ENCODE results near the gene PCLO. TPM values are rescaled to one million over a fixed set of nuclear protein-coding genes. Genes with fewer than 3 reads are reported as not detected.

PCLO gene
- polyA plus RNA-seq, 1 donor (not counting 4 experiments of a cell fraction or from before 2014, with no cell fraction given) = 1.8 TPM

DNA sequence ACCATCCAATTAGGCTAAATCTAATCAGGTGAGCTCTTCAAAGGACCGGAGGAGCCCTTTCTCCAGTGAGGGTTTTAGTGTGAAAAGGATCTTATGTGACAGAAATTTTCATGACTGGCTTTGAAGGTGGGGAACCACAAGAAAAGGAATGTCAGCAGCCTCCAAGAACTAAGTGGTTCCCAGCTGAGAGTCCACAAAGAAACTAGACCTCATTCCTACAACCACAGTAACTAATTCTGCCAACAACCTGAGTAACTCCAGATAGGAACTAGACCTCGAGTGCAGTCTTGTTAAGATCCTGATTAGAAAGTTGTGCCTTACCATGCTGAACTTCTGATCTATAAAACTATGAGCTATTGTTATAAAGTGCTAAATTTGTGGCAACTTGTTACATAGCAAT lies 51.3 kb downstream of the PCLO start:
- no peak overlapping the region for H3K9ac ChIP-seq (ENCODE audit: control insufficient read depth, extremely low read depth, insufficient read depth, low read length)
- FAIRE-seq = no peak
- dilution Hi-C loops (cut with MboI; ENCODE audit: extremely low pct_ligation_motif_present, low sequenced_read_pairs) = no loop called here
- no peaks in the 10 kb centered on the region for H3K4me1 ChIP-seq (ENCODE audit: control insufficient read depth, extremely low read depth, insufficient read depth, low read length)
- no peak overlapping the region for H3K4me3 ChIP-seq (ENCODE audit: control insufficient read depth in 2 of 3, extremely low read depth in 1 of 3, insufficient read depth in 2 of 3, low read depth in 1 of 3, low read length in 3 of 3)
- H3K36me3 ChIP-seq (ENCODE audit: control insufficient read depth in 2 of 2, extremely low read depth in 1 of 2, insufficient read depth in 2 of 2, low read length in 2 of 2) = no peaks in the 10 kb centered on the region
- no peaks in the 10 kb centered on the region for H3K27me3 ChIP-seq (ENCODE audit: control insufficient read depth, extremely low read depth, insufficient read depth, low read length)
- no peak overlapping the region for H2AFZ ChIP-seq (ENCODE audit: control insufficient read depth, low read length)
- no peaks in the 10 kb centered on the region for H3K9me3 ChIP-seq (ENCODE audit: control insufficient read depth, low read depth, low read length)
- no peaks in the 10 kb centered on the region for H4K20me1 ChIP-seq (ENCODE audit: control insufficient read depth, extremely low read depth, insufficient read depth, low read length)
- no peak overlapping the region for H3K4me2 ChIP-seq (ENCODE audit: control insufficient read depth, extremely low read depth, insufficient read depth, low read depth, low read length)
- no peak overlapping the region for H3K27ac ChIP-seq (ENCODE audit: control insufficient read depth, insufficient read depth, low read length)
- TF ChIP-seq, protein P1, sequence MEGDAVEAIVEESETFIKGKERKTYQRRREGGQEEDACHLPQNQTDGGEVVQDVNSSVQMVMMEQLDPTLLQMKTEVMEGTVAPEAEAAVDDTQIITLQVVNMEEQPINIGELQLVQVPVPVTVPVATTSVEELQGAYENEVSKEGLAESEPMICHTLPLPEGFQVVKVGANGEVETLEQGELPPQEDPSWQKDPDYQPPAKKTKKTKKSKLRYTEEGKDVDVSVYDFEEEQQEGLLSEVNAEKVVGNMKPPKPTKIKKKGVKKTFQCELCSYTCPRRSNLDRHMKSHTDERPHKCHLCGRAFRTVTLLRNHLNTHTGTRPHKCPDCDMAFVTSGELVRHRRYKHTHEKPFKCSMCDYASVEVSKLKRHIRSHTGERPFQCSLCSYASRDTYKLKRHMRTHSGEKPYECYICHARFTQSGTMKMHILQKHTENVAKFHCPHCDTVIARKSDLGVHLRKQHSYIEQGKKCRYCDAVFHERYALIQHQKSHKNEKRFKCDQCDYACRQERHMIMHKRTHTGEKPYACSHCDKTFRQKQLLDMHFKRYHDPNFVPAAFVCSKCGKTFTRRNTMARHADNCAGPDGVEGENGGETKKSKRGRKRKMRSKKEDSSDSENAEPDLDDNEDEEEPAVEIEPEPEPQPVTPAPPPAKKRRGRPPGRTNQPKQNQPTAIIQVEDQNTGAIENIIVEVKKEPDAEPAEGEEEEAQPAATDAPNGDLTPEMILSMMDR (optimal IDR thresholded peaks at IDR 0.05 in 1 of 3, IDR thresholded peaks at IDR 0.05 in 1 of 3, conservative IDR thresholded peaks at IDR 0.05 in 1 of 3; ENCODE audit: extremely low read depth in 1 of 3, insufficient read depth in 2 of 3, low read length in 3 of 3) = no peak
- no peak for TF ChIP-seq EZH2 (IDR thresholded peaks at IDR 0.05; ENCODE audit: low read length)
- H3K9me1 ChIP-seq (ENCODE audit: control insufficient read depth, extremely low read depth, insufficient read depth, low read length) = no peaks in the 10 kb centered on the region
- DNase-seq (ENCODE audit: low read depth, low spot score) = no peak
- H3K79me2 ChIP-seq (ENCODE audit: control insufficient read depth, insufficient read depth, low read length) = no peaks in the 10 kb centered on the region

DNA sequence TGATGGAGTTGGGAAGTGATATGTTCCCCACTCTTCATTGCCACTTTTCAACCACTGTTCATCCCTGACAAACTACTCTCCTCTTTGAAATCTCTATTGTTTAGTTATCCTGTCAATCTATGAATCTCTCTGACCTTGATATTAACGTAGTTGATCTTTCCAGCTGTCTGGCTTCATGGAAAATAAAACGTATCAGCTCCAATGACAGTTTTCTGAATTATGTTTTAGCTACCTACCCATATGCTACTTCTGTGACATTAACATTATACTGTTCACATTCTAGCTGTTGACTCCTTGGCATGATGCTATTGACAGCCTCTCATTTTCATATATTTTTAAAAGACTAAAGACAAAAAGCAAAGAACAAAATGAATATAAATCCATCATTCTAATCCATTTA lies 53.3 kb downstream of the PCLO start:
- Histone ChIP-seq H3K27me3 (ENCODE audit: control insufficient read depth, extremely low read depth, insufficient read depth, low read length) (no peaks in the 10 kb centered on the region), H3K4me2 (ENCODE audit: control insufficient read depth, extremely low read depth, insufficient read depth, low read depth, low read length) (no peak overlapping the region), H3K27ac (ENCODE audit: control insufficient read depth, insufficient read depth, low read length) (no peak overlapping the region), H3K36me3 (ENCODE audit: control insufficient read depth in 2 of 2, extremely low read depth in 1 of 2, insufficient read depth in 2 of 2, low read length in 2 of 2) (no peaks in the 10 kb centered on the region), H3K9me1 (ENCODE audit: control insufficient read depth, extremely low read depth, insufficient read depth, low read length) (no peaks in the 10 kb centered on the region), H3K4me3 (ENCODE audit: control insufficient read depth in 2 of 3, extremely low read depth in 1 of 3, insufficient read depth in 2 of 3, low read depth in 1 of 3, low read length in 3 of 3) (no peak overlapping the region), H3K9ac (ENCODE audit: control insufficient read depth, extremely low read depth, insufficient read depth, low read length) (no peak overlapping the region), H3K79me2 (ENCODE audit: control insufficient read depth, insufficient read depth, low read length) (no peaks in the 10 kb centered on the region), H4K20me1 (ENCODE audit: control insufficient read depth, extremely low read depth, insufficient read depth, low read length) (no peaks in the 10 kb centered on the region), H3K4me1 (ENCODE audit: control insufficient read depth, extremely low read depth, insufficient read depth, low read length) (no peaks in the 10 kb centered on the region), H2AFZ (ENCODE audit: control insufficient read depth, low read length) (no peak overlapping the region), H3K9me3 (ENCODE audit: control insufficient read depth, low read depth, low read length) (no peaks in the 10 kb centered on the region)
- DNase-seq (ENCODE audit: low read depth, low spot score) (no peak), FAIRE-seq (no peak)
- dilution Hi-C loops (cut with MboI; ENCODE audit: extremely low pct_ligation_motif_present, low sequenced_read_pairs) = no loop called here
- no peak for TF ChIP-seq EZH2 (IDR thresholded peaks at IDR 0.05; ENCODE audit: low read length)
- TF ChIP-seq, protein P1 (optimal IDR thresholded peaks at IDR 0.05 in 1 of 3, IDR thresholded peaks at IDR 0.05 in 1 of 3, conservative IDR thresholded peaks at IDR 0.05 in 1 of 3; ENCODE audit: extremely low read depth in 1 of 3, insufficient read depth in 2 of 3, low read length in 3 of 3) = no peak

Measured in keratinocyte (primary cell).